Effector CD8-positive, alpha-beta T cell (primary cell): ENCODE measurements around the gene EEA1.
"Not testable (repeated sequence)": the region's sequence is repeated elsewhere in the genome, so short reads cannot be mapped to it uniquely, and the experiment has no call there.

ENCODE experiments used
- DNase-seq: peaks from one replicate; lab custom pipeline; 2025; lab: John Stamatoyannopoulos, UW

Gene EEA1

DNA sequence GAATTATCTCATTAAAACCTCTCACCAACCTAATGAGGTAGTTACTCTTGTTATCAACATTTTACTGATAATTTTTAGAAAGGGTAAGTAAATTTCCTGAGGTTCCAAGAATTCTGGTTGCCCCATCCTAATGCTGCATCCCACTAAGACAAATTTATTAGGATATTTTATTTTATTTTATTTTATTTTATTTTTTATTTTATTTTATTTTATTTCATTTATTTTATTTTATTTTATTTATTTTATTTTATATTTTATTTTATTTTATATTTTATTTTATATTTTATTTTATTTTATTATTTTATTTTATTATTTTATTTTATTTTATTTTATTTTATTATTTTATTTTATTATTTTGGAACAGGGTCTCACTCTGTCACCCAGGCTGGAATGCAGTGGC, 179.4 kb downstream of the EEA1 start:
- not testable (repeated sequence) for DNase-seq

DNA sequence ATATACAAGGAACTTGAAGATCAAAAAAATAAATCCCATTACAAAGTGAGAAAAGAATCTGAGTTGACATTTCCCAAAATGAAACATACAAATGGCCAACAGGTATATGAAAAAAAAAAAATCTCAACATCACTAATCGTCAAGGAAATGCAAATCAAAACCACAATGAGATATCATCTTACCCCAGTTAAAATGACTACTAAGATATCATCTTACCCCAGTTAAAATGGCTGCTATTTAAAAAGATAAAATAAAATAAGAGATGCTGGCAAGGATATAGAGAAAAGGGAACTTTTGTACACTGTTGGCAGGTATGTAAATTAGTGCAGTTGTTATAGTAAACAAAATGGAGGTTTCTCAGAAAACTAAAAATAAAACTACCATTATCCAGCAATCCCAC, 181.9 kb downstream of the EEA1 start:
- no peak for DNase-seq

- no peak for DNase-seq
Observed at GRCh38 chr12:92745856-92746550, 183.1 kb downstream of the EEA1 start.

DNA sequence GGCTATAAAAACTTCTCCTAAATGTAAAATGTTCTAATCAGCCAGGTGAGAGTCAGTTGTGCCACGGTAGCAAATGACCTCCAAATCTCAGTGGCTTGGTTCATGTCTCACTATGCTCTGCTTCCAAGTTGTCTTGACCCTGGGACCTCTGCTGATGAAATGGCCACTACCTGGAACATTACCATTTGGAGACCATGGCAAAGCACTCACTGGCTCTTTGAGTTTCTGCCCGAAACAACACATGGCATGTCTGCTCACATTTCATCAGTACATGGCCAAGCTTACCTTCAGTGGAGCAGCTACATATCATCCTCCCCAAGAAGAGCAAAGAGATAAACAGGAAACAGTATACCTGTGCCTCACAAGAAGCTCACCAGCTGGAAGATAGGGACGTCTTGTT, 186.1 kb downstream of the EEA1 start:
- no peak for DNase-seq

GRCh38 chr12:92740411-92740810, 188.7 kb downstream of the EEA1 start:
- no peak for DNase-seq

DNA sequence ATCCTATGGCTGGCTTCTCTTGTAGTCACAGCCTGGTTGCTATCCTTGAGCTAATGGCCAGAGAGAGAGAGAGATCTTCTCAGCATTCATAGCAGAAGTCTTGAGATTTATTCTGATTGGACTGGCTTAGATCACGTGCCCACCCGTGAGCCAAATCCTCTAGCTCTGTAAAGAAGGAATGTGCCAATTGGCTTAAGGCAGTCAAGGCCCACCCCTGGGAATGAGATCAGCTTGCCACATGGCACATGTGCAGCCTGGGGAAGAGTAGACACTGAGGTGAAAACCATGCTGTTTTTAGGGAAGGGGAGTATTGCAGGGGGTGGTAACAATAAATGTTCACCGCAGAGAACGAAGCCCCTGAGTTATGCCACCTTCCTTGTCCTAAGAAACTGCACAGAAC, 190.0 kb downstream of the EEA1 start:
- DNase-seq = no peak

GRCh38 chr12:92737855-92738850, 190.9 kb downstream of the EEA1 start:
- no peak for DNase-seq

DNA sequence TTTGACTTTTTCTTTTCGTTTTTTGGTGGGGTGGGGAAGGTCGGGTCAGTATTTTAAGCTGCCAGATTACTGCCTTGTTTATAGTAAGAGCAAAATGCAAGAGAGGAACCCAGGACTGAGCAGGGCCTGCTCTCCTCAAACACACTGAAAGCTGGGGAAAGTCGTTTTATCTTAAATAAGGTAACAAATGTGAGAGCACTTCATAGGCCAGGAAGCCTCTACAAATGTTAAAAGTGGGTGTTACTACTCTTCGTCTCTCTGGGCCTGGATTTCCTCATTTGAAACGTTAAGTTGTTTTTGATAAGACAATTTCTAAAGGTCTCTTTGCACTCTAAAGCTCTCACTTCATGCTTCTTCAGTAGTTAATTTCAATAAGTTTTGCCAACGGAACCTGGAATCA, 192.5 kb downstream of the EEA1 start:
- no peak for DNase-seq

- no peak for DNase-seq
Observed at GRCh38 chr12:92735131-92735721, 193.9 kb downstream of the EEA1 start.

DNA sequence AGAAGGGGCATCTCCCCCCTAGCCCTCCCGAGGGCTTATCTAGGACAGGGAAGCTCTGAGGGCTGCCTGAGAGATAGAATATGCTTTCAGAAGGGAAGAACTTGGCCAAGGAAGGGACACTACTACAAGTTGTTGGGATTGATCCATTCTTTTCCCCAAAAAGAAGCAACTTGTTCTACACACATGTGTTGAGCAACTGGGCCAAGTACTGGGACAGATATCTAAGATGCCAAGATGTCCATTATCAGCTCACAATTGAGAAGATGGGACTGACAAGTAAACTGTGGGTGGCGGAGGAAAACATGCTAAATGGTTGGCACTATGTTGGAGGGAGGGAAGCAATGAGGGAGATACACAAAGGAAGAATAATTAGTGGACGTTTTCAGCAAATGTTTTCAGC, 195.4 kb downstream of the EEA1 start:
- DNase-seq = no peak

DNA sequence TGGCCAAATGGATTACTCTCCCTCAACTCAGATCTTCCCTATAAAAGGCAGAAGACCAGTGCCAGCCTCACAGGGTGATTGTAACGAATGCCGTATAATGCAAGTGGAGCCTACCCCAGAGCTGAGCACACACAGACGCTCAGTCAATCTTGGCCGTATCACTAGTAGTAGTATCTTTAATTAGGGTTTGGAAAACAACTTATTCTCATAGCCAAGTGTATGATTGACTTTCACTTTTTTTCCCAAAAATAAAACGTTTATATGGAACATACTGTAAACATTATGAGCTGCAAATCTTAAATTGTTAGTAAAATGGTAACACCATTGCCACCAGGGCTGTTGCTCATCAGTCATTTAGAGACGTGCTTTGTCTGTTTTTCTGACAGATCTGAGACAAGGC, 195.9 kb downstream of the EEA1 start:
- DNase-seq = no peak

DNA sequence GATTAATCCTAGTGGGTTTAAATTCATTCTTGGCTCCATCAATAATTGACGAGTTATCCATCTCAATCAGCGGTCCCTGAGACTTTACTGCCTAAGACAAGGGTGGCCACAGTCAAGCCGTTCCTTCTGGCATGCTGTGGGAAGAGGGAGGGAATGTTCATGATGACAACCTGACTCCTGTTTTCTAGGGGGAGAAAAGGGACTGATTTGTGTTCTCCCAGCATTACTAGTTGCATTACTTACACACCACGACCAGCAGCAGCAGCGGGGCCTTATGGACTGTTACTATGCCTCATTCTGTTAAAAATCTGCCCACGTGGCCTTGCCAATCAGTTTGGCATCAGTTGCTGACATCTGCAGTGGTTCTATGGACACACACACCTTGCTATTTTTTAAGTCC, 196.4 kb downstream of the EEA1 start:
- DNase-seq = no peak

DNA sequence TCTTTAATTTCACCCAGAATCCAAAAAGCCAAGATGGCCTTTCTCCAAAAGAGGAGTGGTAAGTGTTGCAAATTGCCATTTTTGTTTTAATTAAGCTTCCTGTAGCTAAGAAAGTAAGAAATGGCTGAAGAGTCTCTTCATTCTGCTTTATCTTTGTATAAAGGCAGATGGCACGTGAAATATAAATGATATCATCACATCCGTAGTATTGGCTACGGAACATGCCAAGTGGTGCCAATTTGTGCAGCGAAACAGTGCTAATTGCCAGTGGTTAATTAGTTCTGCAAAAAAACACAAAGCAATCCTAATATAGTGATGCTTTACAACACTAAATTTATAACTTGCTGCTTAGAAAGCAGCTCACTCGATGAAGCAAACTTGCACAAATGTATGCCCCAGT, 196.9 kb downstream of the EEA1 start:
- DNase-seq = no peak

GRCh38 chr12:92730758-92731157, 198.3 kb downstream of the EEA1 start:
- no peak for DNase-seq

- no peak for DNase-seq
Observed at GRCh38 chr12:92729773-92730305, 199.3 kb downstream of the EEA1 start.

GRCh38 chr12:92726850-92727249, 202.2 kb downstream of the EEA1 start:
- DNase-seq = no peak

GRCh38 chr12:92722897-92723296, 206.2 kb downstream of the EEA1 start:
- no peak for DNase-seq

DNA sequence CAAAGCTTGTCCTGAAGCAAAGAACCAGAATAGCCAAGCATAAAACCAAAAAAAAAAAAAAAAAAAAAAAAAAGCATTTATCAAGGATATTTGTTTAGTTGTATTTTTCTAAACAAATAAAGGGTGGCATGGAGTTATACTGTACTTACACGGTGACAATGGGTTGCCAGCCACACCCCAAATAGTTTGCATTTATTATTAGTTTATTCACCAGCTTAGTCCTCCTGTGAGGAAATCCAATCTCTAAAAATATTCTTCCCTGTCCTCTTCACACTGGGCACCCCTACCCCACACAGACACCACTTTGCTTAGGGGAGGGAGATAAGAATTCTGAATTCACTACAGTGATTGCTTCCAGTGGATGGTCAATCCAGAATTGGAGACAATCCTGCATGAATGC, 207.4 kb downstream of the EEA1 start:
- DNase-seq = no peak

DNA sequence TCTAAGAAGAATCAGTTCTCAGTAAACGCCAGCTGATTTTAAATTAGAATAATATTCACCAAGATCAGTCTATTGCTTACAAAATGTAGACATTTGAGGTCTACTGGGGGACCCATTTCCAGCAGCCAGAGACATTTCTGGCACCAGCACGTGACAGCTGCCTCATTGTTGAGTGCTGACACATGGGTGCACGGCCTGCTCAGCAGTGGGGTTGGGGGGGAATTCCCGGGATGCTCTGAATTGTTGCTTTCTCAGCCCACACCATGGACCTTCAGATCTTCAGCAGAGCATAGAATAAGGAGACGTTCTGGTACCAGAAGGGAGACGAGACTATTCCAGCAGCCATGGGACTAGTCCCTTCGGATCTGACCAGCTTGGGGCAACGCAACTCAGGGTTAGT, 208.0 kb downstream of the EEA1 start:
- DNase-seq = no peak
